GM20431 (cell line): ENCODE results near the gene TKT.

Source experiments
- in situ Hi-C: fragments of 300-500 bp; cut with MseI, MboI; formaldehyde crosslinking; loops from one replicate; pipeline ENCODE4 v1.15.0; 2020; ENCODE audit warnings: low sequenced_read_pairs; ENCODE audit not compliant: unreplicated experiment

The TKT gene

GRCh38 chr3:53200501-53201498, 55.0 kb downstream of the TKT start:
- in situ Hi-C loops = no loop called here

GRCh38 chr3:53199834-53200233, 56.0 kb downstream of the TKT start:
- in situ Hi-C loops = loop anchor here (10.0 kb wide), 1 partner anchor 65 kb away; the partner anchor contains the start of gene RFT1

GRCh38 chr3:53198996-53199395, 56.8 kb downstream of the TKT start:
- in situ Hi-C loops = loop anchor here (10.0 kb wide), 1 partner anchor 64 kb away; the partner anchor contains the start of gene RFT1

GRCh38 chr3:53198256-53198977, 57.4 kb downstream of the TKT start:
- in situ Hi-C loops = loop anchor here (10.0 kb wide), 1 partner anchor 64 kb away; the partner anchor contains the start of gene RFT1

- in situ Hi-C loops = loop anchor here (10.0 kb wide), 1 partner anchor 62 kb away; the partner anchor contains the start of gene RFT1
Measured at GRCh38 chr3:53196575-53197407, 59.0 kb downstream of the TKT start.

- in situ Hi-C loops = loop anchor here (10.0 kb wide), 1 partner anchor 61 kb away; the partner anchor contains the start of gene RFT1
Measured at GRCh38 chr3:53195602-53196574, 59.9 kb downstream of the TKT start.

GRCh38 chr3:53195066-53195450, 60.8 kb downstream of the TKT start:
- in situ Hi-C loops = loop anchor here (10.0 kb wide), 1 partner anchor 60 kb away; the partner anchor contains the start of gene RFT1

- in situ Hi-C loops = loop anchor here (10.0 kb wide), 1 partner anchor 60 kb away; the partner anchor contains the start of gene RFT1
Measured at GRCh38 chr3:53194210-53195065, 61.4 kb downstream of the TKT start.

- in situ Hi-C loops = loop anchor here (10.0 kb wide), 1 partner anchor 59 kb away; the partner anchor contains the start of gene RFT1
Measured at GRCh38 chr3:53193466-53194209, 62.2 kb downstream of the TKT start.

- in situ Hi-C loops = loop anchor here (10.0 kb wide), 1 partner anchor 58 kb away; the partner anchor contains the start of gene RFT1
Measured at GRCh38 chr3:53192608-53193007, 63.2 kb downstream of the TKT start.

GRCh38 chr3:53191836-53192480, 63.9 kb downstream of the TKT start:
- in situ Hi-C loops = loop anchor here (10.0 kb wide), 1 partner anchor 57 kb away; the partner anchor contains the start of gene RFT1

GRCh38 chr3:53190659-53191058, 65.2 kb downstream of the TKT start:
- in situ Hi-C loops = loop anchor here (10.0 kb wide), 1 partner anchor 56 kb away; the partner anchor contains the start of gene RFT1

- in situ Hi-C loops = no loop called here
Measured at GRCh38 chr3:53189276-53189675, 66.5 kb downstream of the TKT start.

GRCh38 chr3:53188720-53189119, 67.1 kb downstream of the TKT start:
- in situ Hi-C loops = no loop called here

GRCh38 chr3:53188136-53188685, 67.6 kb downstream of the TKT start:
- in situ Hi-C loops = no loop called here

- in situ Hi-C loops = no loop called here
Measured at GRCh38 chr3:53187430-53187829, 68.4 kb downstream of the TKT start.
